ENCODE data around the gene LSM10. TPM values are rescaled to one million over a fixed set of nuclear protein-coding genes. Genes with fewer than 3 reads are reported as not detected.

Gene LSM10
- total and polyA plus RNA-seq, 11 donors: 39.1 to 95.9 (median 49.9) TPM

- ATAC-seq (no peak), DNase-seq (peak in 1 of 5 donors; percentile 12)
- Histone ChIP-seq H3K36me3 (peaks cover 0 to 81% (median 67%) of the 10 kb centered on the region in 9 donors), H3K4me3 (no peak overlapping the region), H3K4me1 (peaks cover 0 to 44% (median 28%) of the 10 kb centered on the region in 12 donors), H3K27ac (peak overlapping the region in 2 of 12 donors; percentile 24 to 78), H3K9me3 (no peaks in the 10 kb centered on the region), H3K27me3 (no peaks in the 10 kb centered on the region)
- 61 to 73% (median 66%) methylated on average over 11 to 13 of the region's 13 CpGs for WGBS, 4 donors
- intact Hi-C loops (cut with DNase I): no loop called here
- TF ChIP-seq POLR2A (IDR thresholded peaks at IDR 0.05): no peak
- TF ChIP-seq, protein P1, sequence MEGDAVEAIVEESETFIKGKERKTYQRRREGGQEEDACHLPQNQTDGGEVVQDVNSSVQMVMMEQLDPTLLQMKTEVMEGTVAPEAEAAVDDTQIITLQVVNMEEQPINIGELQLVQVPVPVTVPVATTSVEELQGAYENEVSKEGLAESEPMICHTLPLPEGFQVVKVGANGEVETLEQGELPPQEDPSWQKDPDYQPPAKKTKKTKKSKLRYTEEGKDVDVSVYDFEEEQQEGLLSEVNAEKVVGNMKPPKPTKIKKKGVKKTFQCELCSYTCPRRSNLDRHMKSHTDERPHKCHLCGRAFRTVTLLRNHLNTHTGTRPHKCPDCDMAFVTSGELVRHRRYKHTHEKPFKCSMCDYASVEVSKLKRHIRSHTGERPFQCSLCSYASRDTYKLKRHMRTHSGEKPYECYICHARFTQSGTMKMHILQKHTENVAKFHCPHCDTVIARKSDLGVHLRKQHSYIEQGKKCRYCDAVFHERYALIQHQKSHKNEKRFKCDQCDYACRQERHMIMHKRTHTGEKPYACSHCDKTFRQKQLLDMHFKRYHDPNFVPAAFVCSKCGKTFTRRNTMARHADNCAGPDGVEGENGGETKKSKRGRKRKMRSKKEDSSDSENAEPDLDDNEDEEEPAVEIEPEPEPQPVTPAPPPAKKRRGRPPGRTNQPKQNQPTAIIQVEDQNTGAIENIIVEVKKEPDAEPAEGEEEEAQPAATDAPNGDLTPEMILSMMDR (IDR thresholded peaks at IDR 0.05): no peak
Measured at GRCh38 chr1:36352125-36352909, 45.4 kb downstream of the LSM10 start.

GRCh38 chr1:36351227-36351977 lies 46.3 kb downstream of the LSM10 start:
- 77 to 82% (median 82%) methylated on average over 14 of the region's 14 CpGs for WGBS, 4 donors
- intact Hi-C loops (cut with DNase I): no loop called here
- Histone ChIP-seq H3K27ac (peak overlapping the region in 10 of 12 donors; percentile 13 to 82 (median 48)), H3K4me1 (peaks cover 0 to 44% (median 28%) of the 10 kb centered on the region in 12 donors), H3K9me3 (no peaks in the 10 kb centered on the region), H3K4me3 (no peak overlapping the region), H3K27me3 (no peaks in the 10 kb centered on the region), H3K36me3 (peaks cover 0 to 85% (median 68%) of the 10 kb centered on the region in 9 donors)
- ATAC-seq (peak in 3 of 4 donors; percentile 4 to 21 (median 15)), DNase-seq (peak in 1 of 5 donors; percentile 54)
- TF ChIP-seq, protein P1 (IDR thresholded peaks at IDR 0.05): peak in 2 of 12 donors; percentile 10 to 13
- no peak for TF ChIP-seq POLR2A (IDR thresholded peaks at IDR 0.05)

- H3K9me3 ChIP-seq: no peaks in the 10 kb centered on the region
- TF ChIP-seq POLR2A (IDR thresholded peaks at IDR 0.05): no peak
- TF ChIP-seq, protein P1 (IDR thresholded peaks at IDR 0.05): no peak
- whole genome bisulfite sequencing, 4 donors: 49 to 67% (median 60%) methylated on average over 8 to 13 of the region's 13 CpGs
- ATAC-seq (peak in 3 of 4 donors; percentile 38 to 72 (median 60)), DNase-seq (peak in 1 of 5 donors; percentile 60)
- H3K27ac ChIP-seq: peak overlapping the region in 11 of 12 donors; percentile 13 to 82 (median 61)
- intact Hi-C loops (cut with DNase I): no loop called here
- no peaks in the 10 kb centered on the region for H3K27me3 ChIP-seq
- H3K4me3 ChIP-seq: peak overlapping the region in 1 of 12 donors; percentile 34
- H3K4me1 ChIP-seq: peaks cover 0 to 44% (median 28%) of the 10 kb centered on the region in 12 donors
- H3K36me3 ChIP-seq: peaks cover 0 to 85% (median 68%) of the 10 kb centered on the region in 9 donors
Measured at GRCh38 chr1:36350659-36351226, 47.0 kb downstream of the LSM10 start.

Data from heart left ventricle (tissue), 16 donors.